Mucosa of rectum (tissue), 2 donors: Measurements from ENCODE around the gene NOX5.

Source experiments
- H3K27ac ChIP-seq, 2 donors: one replicate each; pipeline ENCODE4 v1.7.0; 2013; ENCODE audit warnings: inconsistent platforms in 2 of 2, low read depth in 2 of 2, low read length in 2 of 2
- H3K27me3 ChIP-seq, 2 donors: one replicate each; pipeline ENCODE4 v1.7.0; 2013; ENCODE audit warnings: low read length in 2 of 2; ENCODE audit not compliant: control insufficient read depth in 2 of 2, insufficient read depth in 2 of 2
- H3K36me3 ChIP-seq, 2 donors: one replicate each; pipeline ENCODE4 v1.7.0; 2013; ENCODE audit warnings: low read length in 2 of 2; ENCODE audit not compliant: control insufficient read depth in 2 of 2, insufficient read depth in 2 of 2
- H3K4me1 ChIP-seq, 2 donors: one replicate each; pipeline ENCODE4 v1.7.0; 2013; ENCODE audit warnings: low read length in 2 of 2, mild to moderate bottlenecking in 1 of 2; ENCODE audit not compliant: control insufficient read depth in 2 of 2, insufficient read depth in 2 of 2
- H3K4me3 ChIP-seq, 2 donors: one replicate each; pipeline ENCODE4 v1.7.0; 2013; ENCODE audit warnings: low read length in 2 of 2
- H3K9ac ChIP-seq, 2 donors: one replicate each; pipeline ENCODE4 v1.7.0; 2013; ENCODE audit warnings: low read length in 2 of 2, low read depth in 1 of 2, mild to moderate bottlenecking in 1 of 2
- H3K9me3 ChIP-seq, 2 donors: one replicate each; pipeline ENCODE4 v1.7.0; 2013; ENCODE audit warnings: low read length in 2 of 2; ENCODE audit not compliant: control insufficient read depth in 2 of 2
- donor health status: healthy.
- donor health status: Normal muscosa, but diverticular disease.

The NOX5 gene

DNA sequence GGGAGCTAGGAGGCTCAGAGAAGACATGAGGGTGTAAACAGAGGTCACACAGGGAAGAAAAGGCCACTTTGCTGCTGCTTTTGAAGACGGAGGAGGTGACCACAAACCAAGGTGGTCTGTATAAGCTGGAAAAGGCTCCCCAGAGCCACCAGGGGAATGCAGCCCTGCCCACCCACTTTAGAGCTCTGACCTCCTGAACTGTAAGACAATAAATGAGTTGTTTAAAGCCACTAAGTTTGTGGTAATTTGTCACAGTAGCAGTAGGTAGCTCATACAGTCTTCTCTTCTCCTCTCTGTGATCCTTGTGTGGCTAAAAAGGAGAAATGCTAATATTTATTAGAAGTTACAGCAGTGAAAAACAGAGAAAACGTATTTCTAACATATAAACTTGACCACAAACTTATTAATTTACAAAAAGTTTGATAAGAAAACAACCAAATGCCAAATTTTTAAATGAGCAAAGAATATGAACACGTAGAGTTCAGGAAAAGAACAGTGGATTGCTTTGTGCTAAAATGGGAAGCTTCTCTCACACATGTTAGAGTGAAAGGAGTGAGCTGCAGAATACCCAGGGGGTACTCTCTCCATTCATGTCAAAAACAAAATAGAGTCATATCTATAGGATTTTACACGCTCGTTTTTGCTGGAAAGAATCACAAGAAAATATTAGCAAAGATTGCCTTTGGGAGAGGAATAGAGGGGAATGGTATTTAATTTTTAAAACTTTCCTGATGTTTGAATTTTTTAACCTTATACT lies 71.0 kb downstream of the NOX5 start:
- Histone ChIP-seq H3K36me3 (no peaks in the 10 kb centered on the region), H3K9me3 (no peaks in the 10 kb centered on the region), H3K4me1 (peaks cover 0 to 2% of the 10 kb centered on the region in 2 donors), H3K9ac (no peak overlapping the region), H3K27me3 (no peaks in the 10 kb centered on the region), H3K27ac (no peak overlapping the region), H3K4me3 (no peak overlapping the region)

DNA sequence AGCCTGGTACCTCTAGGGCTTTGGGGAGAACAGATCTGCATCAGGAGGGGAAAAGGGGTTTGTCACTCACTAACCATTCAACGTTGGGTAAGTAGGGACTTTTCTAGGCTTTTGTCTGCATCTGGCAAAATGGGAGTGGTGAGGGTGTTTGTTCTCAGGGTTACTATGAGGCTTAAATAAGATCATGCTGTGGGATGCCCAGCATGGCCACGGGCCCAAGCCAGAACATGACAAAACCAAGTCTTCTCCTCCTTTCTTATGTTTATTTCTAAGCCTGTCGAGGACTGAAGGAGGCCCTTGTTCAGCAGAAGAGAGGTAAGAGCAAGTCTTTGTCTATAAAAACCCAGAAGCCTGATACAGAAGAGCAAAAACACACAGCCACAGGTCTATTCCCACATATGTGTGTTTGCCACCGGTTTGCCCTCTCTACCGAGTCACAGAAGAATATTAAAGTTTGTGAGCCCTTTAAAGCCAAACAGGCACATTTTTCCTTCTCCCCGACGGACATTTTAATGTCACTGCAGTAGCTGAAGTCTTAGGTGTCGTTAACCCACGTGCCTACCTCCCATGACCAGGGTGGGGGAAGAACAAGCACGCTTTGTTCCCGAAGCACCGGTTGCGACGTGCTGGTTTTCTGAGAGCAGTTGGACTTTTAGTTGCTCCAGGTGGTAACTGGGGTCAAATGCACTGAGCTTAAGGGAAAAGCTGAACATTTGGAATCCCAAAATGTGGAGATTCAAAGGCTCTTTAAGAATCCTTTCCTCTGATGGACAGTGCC lies 72.1 kb downstream of the NOX5 start:
- Histone ChIP-seq H3K9me3 (no peaks in the 10 kb centered on the region), H3K36me3 (no peaks in the 10 kb centered on the region), H3K27ac (no peak overlapping the region), H3K4me1 (peaks cover 0 to 2% of the 10 kb centered on the region in 2 donors), H3K4me3 (no peak overlapping the region), H3K9ac (no peak overlapping the region), H3K27me3 (no peaks in the 10 kb centered on the region)

DNA sequence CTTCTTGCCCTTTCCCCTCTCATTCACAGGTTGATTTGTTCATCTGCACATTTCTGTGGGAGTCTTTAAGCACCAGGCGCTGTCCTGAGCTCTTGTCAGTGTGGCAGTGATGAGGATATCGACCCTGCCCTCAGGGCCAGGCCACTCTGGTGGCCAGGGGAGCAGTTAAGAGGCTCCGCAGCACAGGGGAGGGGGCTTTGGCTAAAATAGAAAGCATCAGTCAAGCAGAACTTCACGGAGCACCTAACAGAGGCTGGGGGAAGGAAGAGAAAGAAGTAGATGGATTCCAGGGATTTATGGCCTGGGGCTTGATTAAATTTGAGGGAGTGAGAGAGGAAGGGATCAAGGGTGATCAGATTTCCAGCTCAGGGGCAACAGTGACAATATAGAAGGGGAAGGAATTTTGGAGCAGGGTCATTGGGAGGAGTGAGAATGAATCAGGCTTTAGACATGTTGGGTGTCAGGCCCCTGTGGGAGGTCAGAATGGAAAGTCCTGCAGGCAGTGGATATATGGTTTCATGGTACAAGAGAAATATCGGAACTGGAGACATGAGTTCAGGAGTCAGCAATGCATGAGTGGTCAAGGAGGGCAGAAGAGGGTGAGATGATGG lies 73.0 kb downstream of the NOX5 start:
- no peaks in the 10 kb centered on the region for H3K27me3 ChIP-seq
- H3K4me3 ChIP-seq: no peak overlapping the region
- no peaks in the 10 kb centered on the region for H3K36me3 ChIP-seq
- H3K4me1 ChIP-seq: no peaks in the 10 kb centered on the region
- no peaks in the 10 kb centered on the region for H3K9me3 ChIP-seq
- no peak overlapping the region for H3K9ac ChIP-seq
- H3K27ac ChIP-seq: no peak overlapping the region

GRCh38 chr15:69088300-69088965 lies 73.9 kb downstream of the NOX5 start:
- no peaks in the 10 kb centered on the region for H3K4me1 ChIP-seq
- no peaks in the 10 kb centered on the region for H3K36me3 ChIP-seq
- H3K27me3 ChIP-seq: no peaks in the 10 kb centered on the region
- no peak overlapping the region for H3K27ac ChIP-seq
- H3K9ac ChIP-seq: no peak overlapping the region
- H3K4me3 ChIP-seq: no peak overlapping the region
- no peaks in the 10 kb centered on the region for H3K9me3 ChIP-seq

DNA sequence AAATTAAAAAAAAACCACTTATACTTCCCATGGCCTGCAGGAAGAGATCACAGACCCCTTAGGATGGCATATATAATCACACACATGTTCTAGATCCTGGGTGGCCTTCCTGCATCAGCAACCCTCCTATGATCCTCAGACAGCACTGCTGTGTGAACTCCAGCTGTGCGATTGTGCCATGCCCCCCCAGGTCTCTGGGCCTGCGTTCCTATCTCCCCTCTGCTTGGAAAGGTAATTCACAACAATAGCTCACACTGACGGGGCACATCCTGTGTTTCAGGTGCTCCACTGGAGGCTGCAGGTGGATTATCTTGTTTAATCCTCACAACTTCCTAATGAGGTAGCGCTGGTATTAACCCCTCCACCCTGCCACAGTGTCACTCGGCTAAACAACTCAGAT lies 74.8 kb downstream of the NOX5 start:
- Histone ChIP-seq H3K9ac (no peak overlapping the region), H3K4me1 (no peaks in the 10 kb centered on the region)

GRCh38 chr15:69090197-69090948 lies 75.9 kb downstream of the NOX5 start:
- H3K9me3 ChIP-seq: no peaks in the 10 kb centered on the region
- H3K36me3 ChIP-seq: no peaks in the 10 kb centered on the region
- no peak overlapping the region for H3K9ac ChIP-seq
- H3K4me1 ChIP-seq: no peaks in the 10 kb centered on the region
- H3K27ac ChIP-seq: no peak overlapping the region
- H3K27me3 ChIP-seq: no peaks in the 10 kb centered on the region
- no peak overlapping the region for H3K4me3 ChIP-seq

More for the DNA sequence above, 74.8 kb downstream of the NOX5 start:
- no peak overlapping the region for H3K27ac ChIP-seq
- H3K4me3 ChIP-seq: no peak overlapping the region
- no peaks in the 10 kb centered on the region for H3K9me3 ChIP-seq
- H3K36me3 ChIP-seq: no peaks in the 10 kb centered on the region
- no peaks in the 10 kb centered on the region for H3K27me3 ChIP-seq

GRCh38 chr15:69091654-69092053 lies 77.2 kb downstream of the NOX5 start:
- no peak overlapping the region for H3K9ac ChIP-seq
- H3K27ac ChIP-seq: no peak overlapping the region
- H3K36me3 ChIP-seq: no peaks in the 10 kb centered on the region
- no peaks in the 10 kb centered on the region for H3K27me3 ChIP-seq
- H3K9me3 ChIP-seq: no peaks in the 10 kb centered on the region
- no peak overlapping the region for H3K4me3 ChIP-seq
- no peaks in the 10 kb centered on the region for H3K4me1 ChIP-seq

DNA sequence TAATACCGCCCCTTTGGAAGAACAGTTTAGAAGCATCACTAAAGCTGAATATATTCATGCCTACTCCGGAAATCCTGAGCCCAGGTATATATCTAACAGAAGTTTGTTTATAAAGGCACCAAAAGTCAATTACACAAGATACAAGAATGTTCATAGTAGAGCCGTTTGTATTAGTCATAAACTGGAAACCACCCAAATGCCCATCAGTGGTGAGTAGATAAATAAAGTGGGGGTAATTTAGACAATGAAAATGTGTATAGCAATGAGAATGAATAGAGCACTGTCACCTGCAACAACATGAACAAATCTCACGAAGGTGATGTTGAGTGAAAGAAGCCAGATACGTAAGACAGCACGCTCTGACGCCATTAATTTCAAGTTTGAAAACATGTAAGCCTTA lies 77.7 kb downstream of the NOX5 start:
- no peak overlapping the region for H3K27ac ChIP-seq

DNA sequence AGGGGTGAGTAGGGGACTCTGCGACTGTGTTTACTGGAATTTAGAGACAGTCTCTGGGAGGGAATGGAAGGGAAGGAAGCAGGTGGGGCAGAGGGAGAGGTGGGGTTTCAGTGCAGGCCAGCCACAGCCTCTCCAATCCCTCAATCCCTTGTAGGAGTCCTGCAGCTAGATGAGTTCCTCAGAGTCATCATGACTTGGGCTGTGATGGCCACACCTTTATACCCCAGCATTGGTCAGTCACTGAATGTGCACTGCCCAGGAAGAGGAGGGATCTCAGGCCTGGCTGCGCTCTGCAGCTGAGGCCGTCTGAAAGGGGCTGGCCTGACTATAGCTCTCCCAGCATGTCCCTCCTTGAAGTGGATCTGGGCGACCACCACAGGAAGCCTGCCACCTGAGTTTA lies 78.6 kb downstream of the NOX5 start:
- Histone ChIP-seq H3K9ac (no peak overlapping the region), H3K27me3 (no peaks in the 10 kb centered on the region), H3K27ac (no peak overlapping the region), H3K9me3 (no peaks in the 10 kb centered on the region), H3K4me1 (no peaks in the 10 kb centered on the region), H3K36me3 (no peaks in the 10 kb centered on the region), H3K4me3 (no peak overlapping the region)

More for the DNA sequence above, 77.7 kb downstream of the NOX5 start:
- H3K9ac ChIP-seq: no peak overlapping the region
- H3K27me3 ChIP-seq: no peaks in the 10 kb centered on the region
- H3K4me3 ChIP-seq: no peak overlapping the region
- no peaks in the 10 kb centered on the region for H3K4me1 ChIP-seq
- no peaks in the 10 kb centered on the region for H3K9me3 ChIP-seq
- H3K36me3 ChIP-seq: no peaks in the 10 kb centered on the region
